Measurements from ENCODE around the gene LHFPL3. TPM values are rescaled to one million over a fixed set of nuclear protein-coding genes. Genes with fewer than 3 reads are reported as not detected.

Gene LHFPL3
- total RNA-seq, 1 donor from 2014 or later = not detected

GRCh38 chr7:104450861-104451260, 122.5 kb downstream of the LHFPL3 start:
- H3K4me3 ChIP-seq (ENCODE audit: low read depth, low read length) = no peak overlapping the region
- no peaks in the 10 kb centered on the region for H3K36me3 ChIP-seq (ENCODE audit: control insufficient read depth, insufficient read depth, low read length)
- no peaks in the 10 kb centered on the region for H3K27me3 ChIP-seq (ENCODE audit: control insufficient read depth, insufficient read depth, low read length)
- DNase-seq (ENCODE audit: low read depth) (no peak), FAIRE-seq (no peak)
- TF ChIP-seq CTCF (IDR thresholded peaks at IDR 0.05; ENCODE audit: insufficient read depth, low read length, severe bottlenecking) = no peak

- no peak overlapping the region for H3K4me3 ChIP-seq (ENCODE audit: low read depth, low read length)
- no peak for TF ChIP-seq CTCF (IDR thresholded peaks at IDR 0.05; ENCODE audit: insufficient read depth, low read length, severe bottlenecking)
- H3K27me3 ChIP-seq (ENCODE audit: control insufficient read depth, insufficient read depth, low read length) = no peaks in the 10 kb centered on the region
- DNase-seq (ENCODE audit: low read depth) (no peak), FAIRE-seq (no peak)
- H3K36me3 ChIP-seq (ENCODE audit: control insufficient read depth, insufficient read depth, low read length) = no peaks in the 10 kb centered on the region
Observed at GRCh38 chr7:104453190-104453589, 124.8 kb downstream of the LHFPL3 start.

- DNase-seq (ENCODE audit: low read depth) (no peak), FAIRE-seq (no peak)
- Histone ChIP-seq H3K4me3 (ENCODE audit: low read depth, low read length) (no peak overlapping the region), H3K27me3 (ENCODE audit: control insufficient read depth, insufficient read depth, low read length) (no peaks in the 10 kb centered on the region), H3K36me3 (ENCODE audit: control insufficient read depth, insufficient read depth, low read length) (no peaks in the 10 kb centered on the region)
- no peak for TF ChIP-seq CTCF (IDR thresholded peaks at IDR 0.05; ENCODE audit: insufficient read depth, low read length, severe bottlenecking)
Observed at GRCh38 chr7:104458875-104459274, 130.5 kb downstream of the LHFPL3 start.

- no peaks in the 10 kb centered on the region for H3K27me3 ChIP-seq (ENCODE audit: control insufficient read depth, insufficient read depth, low read length)
- DNase-seq (ENCODE audit: low read depth) = no peak
- H3K36me3 ChIP-seq (ENCODE audit: control insufficient read depth, insufficient read depth, low read length) = no peaks in the 10 kb centered on the region
- no peak for FAIRE-seq
- TF ChIP-seq CTCF (IDR thresholded peaks at IDR 0.05; ENCODE audit: insufficient read depth, low read length, severe bottlenecking) = no peak
- no peak overlapping the region for H3K4me3 ChIP-seq (ENCODE audit: low read depth, low read length)
Observed at GRCh38 chr7:104469166-104469820, 140.9 kb downstream of the LHFPL3 start.

- Histone ChIP-seq H3K27me3 (ENCODE audit: control insufficient read depth, insufficient read depth, low read length) (no peaks in the 10 kb centered on the region), H3K4me3 (ENCODE audit: low read depth, low read length) (no peak overlapping the region), H3K36me3 (ENCODE audit: control insufficient read depth, insufficient read depth, low read length) (no peaks in the 10 kb centered on the region)
- DNase-seq (ENCODE audit: low read depth) (no peak), FAIRE-seq (no peak)
- no peak for TF ChIP-seq CTCF (IDR thresholded peaks at IDR 0.05; ENCODE audit: insufficient read depth, low read length, severe bottlenecking)
Observed at GRCh38 chr7:104480529-104480928, 152.1 kb downstream of the LHFPL3 start.

All from bronchial epithelial cell (primary cell).